ENCODE results near the gene PLCZ1.
"Not testable (repeated sequence)": the region's sequence is repeated elsewhere in the genome, so short reads cannot be mapped to it uniquely, and the experiment has no call there.

PLCZ1 gene

DNA sequence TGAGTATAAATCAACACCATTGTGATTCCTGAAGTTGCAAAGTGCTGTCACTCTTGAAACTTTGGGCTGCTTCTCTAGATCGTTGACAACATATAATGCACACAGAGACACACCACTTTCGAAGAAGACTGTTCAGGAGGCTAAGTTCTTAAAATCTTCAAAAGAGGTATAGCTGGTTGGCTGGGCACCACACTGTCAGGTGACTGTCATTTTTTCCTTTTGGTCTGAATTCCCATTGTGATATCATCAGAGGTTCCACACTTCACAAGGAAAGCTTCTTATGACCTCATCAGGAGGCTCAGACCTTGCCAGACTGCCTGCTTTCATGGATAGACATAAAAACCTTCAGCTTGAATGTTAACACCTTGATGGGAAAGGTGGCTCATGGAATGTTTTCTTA, at the start of gene PLCZ1, which contains the start of gene CAPZA3:
TSS of gene PLCZ1 (minus strand) at position 194 of the 400 bp plus-strand sequence. CDS start 641 bp downstream, outside the sequence.
TSS of gene CAPZA3 (plus strand) at position 301 of the 400 bp plus-strand sequence. CDS start 150 bp downstream, outside the sequence.
- no peak for DNase-seq (ENCODE audit: low spot score)

DNA sequence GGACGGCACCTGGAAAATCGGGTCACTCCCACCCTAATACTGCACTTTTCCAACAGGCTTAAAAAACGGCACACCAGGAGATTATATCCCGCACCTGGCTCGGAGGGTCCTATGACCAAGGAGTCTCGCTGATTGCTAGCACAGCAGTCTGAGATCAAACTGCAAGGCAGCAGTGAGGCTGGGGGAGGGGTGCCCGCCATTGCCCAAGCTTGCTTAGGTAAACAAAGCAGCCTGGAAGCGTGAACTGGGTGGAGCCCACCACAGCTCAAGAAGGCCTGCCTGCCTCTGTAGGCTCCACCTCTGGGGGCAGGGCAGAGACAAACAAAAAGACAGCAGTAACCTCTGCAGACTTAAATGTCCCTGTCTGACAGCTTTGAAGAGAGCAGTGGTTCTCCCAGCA, 47.7 kb upstream of the PLCZ1 start:
- not testable (repeated sequence) for DNase-seq (ENCODE audit: low spot score)

DNA sequence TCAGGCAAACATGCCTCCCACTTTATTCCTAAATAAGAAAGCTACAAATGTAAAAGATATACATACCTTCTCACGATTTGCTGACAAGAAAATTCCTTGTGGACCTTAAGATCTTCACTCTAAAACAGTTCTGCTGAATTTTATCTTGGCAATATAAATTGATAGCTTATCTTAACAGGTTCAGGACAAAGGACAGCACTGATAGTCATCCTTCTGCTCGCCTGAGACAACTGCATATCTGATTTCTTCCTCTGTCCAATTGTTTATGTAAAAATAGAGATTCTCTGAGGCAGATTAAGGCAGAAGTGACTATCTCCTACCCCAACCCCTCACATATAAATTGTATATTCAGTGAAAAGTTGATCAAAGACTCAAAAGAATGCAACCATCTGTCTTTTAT, 45.0 kb upstream of the PLCZ1 start:
- DNase-seq (ENCODE audit: low spot score): no peak

GRCh38 chr12:18766479-18766878, 28.7 kb upstream of the PLCZ1 start:
- not testable (repeated sequence) for DNase-seq (ENCODE audit: low spot score)

DNA sequence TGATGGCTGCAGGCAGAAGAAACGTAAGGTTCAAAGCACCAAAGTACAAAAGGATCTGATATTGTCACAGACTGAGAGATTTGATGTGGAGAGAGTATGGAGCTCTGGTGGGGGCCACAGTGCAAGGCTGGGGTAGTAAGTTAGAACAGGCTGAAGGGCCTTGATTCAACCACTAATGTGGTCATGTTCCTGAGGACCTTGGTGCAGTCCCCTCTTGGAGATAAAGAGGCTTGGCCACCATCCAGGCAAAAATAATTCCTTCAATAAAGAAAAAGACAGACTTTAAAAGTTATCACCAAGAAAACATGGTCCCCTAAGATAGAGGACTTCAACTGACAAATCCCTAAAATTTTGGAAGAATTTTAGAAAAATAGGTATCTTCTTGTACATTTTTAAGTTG, 17.5 kb upstream of the PLCZ1 start:
- no peak for DNase-seq (ENCODE audit: low spot score)

- no peak for DNase-seq (ENCODE audit: low spot score)
Measured at GRCh38 chr12:18754124-18754707, 16.4 kb upstream of the PLCZ1 start.

DNA sequence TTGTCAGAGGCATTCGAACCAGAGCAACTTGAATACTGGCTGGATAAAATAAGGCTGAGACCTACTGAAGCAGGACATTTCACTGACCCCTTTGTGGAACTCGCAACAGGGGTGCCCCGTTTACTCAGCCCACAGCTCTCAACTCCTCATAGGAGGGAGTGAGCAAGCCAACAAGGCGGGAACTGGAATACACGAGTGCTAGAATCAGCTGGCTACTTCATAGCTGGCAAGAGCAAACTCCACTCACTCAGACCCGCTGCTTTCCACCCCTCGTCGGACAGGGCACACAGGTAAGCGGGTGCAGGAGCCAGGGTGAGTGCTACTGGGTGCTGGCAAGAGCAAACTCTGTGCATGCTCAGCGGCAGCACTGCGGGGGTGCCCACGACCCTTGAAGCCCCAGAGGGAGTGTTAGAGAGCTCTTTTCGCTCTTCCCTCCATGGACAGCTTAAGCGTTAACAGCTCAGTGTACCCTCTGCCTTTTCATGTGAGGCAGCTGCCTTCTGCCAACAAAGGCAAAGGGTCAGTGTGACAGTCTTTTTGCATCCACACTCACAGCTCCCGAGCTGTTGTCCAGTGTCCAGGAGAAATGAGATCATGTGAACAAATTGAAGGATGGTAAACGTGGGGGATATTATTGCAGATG, 15.8 kb upstream of the PLCZ1 start:
- DNase-seq (ENCODE audit: low spot score): peak; percentile 7

DNA sequence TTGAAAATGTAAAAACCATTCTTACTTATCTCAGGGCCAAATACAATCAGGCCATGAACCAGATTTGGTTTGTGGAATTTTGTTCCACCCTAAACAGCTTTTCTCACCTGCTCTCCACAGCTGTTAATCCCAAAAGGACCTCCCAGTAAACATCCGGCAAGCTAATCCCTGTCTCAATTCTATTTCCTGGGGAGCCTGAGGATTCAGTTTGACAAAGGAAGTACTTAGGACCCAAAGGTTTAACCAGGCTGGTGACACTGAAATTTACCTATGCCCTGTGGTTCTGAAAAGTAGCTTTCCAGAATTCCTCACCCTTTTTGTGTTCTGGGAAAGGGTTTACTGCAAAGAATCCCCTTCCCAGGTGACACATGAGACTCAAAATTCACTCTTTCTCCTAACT, 15.1 kb upstream of the PLCZ1 start:
- no peak for DNase-seq (ENCODE audit: low spot score)

- DNase-seq (ENCODE audit: low spot score): peak; percentile 18
Measured at GRCh38 chr12:18752280-18752920, 14.6 kb upstream of the PLCZ1 start.

DNA sequence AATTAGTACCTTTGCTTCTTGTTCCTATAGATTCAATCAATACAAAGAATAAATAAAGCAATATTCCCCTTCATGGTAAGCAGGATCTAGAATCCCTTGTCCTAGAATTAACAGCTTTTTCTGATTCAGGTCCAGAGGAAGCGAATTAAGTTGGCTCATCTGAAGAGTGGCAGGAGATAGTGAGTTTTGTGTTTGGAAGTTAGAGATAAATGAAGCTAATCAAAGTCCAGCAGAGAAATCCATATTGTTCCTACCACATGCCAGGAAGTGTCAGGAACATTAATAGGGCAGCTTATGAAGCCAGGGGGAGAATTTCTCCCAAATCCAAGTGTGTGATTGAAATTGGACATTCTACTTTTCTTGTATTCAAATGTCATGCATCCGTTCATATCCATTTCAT, 14.1 kb upstream of the PLCZ1 start:
- DNase-seq (ENCODE audit: low spot score): no peak

DNA sequence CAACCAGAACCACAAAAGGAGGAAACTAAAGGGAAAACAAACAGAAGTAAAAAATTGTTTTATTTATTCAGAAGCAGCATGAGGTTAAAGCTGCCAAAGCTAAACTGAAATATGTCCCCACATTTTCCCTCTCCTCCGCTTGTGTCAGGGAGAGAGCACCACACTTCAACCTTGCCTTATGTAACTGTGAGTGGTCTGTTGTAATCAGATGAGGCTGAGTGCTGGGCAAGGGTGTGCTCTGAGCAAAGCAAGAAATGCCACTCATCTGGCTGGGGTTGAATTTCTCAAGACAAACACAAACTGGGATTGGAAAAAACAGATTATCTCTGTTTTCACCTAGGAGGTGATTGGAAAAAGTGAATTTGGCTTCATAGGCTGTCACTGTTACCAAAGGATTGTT, 12.3 kb upstream of the PLCZ1 start:
- peak; percentile 5 for DNase-seq (ENCODE audit: low spot score)

DNA sequence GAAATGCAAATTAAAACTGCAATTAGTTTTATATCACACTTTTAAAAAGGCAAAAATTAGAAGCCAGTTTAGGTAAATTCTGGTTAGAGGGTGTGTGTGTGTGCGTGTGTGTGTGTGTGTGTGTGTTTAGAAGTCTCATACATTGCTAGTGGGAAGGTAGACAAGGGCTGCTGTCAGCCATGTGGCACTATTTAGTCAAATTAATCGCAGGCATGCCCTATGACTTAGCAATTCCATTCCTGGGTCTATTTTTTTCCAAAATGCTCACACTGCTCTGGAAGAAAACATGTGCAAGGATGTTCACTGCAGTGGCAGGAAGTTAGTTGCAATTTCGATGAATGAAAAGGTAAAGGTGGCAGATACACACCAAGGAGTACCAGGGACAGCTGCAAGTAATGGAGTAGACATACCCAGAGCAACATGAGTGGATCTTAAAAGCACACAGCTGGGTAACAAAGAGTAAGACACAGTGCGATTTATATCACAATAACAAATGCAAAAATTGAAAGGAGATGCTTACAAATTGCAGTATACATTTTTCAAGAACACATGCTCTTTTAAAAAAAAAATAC, 11.7 kb upstream of the PLCZ1 start:
- no peak for DNase-seq (ENCODE audit: low spot score)

DNA sequence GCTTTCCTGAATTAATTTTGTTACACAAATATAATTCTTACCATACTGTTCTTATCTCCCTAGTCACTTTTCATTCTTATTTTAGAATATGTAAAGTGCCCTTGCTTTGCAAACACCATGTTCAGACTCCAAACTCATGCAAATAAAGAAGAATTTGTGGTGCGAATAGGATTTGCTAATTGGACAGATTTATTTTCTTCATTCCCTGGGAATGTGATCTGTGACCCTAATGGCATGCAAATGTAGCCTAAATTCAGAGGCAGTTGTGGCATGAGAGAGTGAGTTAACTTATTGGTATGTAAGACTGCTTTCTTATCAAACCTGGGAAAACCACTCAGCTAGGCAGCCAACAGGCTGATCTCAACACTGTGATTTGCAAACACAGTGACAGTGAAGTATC, 10.1 kb upstream of the PLCZ1 start:
- peak; percentile 62 for DNase-seq (ENCODE audit: low spot score)

GRCh38 chr12:18731156-18731555, 6.7 kb downstream of the PLCZ1 start:
- DNase-seq (ENCODE audit: low spot score): no peak

DNA sequence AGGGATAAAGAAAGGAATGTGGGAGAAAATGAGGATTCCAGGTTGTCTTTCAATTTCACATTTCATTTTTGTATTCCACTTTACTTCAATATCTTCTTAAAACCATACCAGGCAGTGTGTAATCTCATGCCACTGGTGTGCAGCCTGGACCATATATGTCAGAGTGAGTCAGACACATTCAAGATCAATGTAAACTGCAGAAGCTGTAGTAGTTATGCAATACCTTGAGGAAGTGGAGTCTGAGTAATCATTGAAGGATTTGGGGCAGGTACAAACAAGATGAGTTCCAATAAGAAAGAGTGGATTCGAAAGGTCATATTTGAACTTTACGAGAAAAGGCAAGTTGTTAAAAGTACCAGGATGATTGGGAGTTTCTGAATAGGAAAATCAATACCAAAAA, 14.1 kb downstream of the PLCZ1 start:
- DNase-seq (ENCODE audit: low spot score): peak; percentile 18

DNA sequence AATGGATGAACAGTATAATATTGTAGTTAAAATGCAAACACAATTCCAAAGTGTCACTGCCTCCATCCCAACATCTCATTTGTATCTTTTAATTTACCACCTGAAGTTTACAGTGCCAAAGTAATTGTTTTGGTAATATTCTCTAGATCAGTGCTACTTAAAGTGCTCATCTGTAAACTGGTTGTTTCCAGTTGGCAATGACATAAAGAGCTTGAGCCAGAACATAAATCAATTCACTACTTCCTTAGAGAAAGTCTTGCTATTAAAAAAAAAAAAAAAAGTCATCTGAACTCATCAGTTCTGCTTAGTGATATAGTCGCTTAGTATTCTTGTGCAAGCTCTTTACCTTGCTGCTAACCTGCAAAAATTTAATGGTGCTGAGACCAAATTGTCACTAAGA, 16.4 kb downstream of the PLCZ1 start:
- no peak for DNase-seq (ENCODE audit: low spot score)

DNA sequence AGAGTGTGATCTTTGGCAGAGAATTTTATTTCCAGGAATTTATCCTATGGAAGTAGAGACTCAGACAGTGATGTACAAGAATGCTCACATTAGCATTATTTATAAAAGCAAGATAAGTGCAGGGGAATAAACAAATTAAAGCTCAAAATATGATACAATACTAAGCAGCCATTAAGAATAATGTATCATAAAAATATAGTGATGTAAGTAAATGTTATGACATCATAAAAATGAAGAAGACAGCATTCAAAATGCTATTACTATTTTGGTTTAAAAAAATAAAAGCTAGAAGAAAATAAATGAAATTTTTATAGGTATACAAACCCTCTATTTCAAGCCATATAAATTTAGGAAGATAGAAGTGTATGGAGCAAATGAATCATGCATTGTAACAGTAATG, 17.1 kb downstream of the PLCZ1 start:
- DNase-seq (ENCODE audit: low spot score): no peak

DNA sequence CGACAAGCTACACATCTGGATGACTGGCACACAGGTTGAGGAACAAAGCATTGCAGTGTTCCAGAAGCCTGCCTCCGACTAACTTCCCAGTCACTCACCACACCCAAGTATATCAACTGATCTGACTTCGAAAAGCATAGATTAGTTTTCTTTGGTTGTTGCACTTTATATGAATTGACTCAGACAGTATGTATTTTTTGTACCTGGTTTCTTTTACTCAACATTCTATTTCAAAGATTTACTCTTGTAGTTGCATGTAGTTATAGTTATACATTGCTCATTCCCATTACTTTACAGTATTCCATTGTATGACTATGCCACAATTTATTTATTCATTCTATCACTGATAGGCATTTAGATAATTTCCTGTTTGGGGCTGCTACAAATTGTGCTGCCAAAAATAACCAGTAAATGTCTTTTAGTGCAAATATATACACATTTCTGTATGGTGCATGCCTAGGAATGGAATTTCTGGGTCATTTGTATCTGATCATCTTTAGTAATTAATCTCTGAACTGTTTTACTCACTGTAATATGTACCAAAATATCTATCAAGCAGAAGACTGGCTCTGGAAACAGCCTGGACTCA, 17.8 kb downstream of the PLCZ1 start:
- no peak for DNase-seq (ENCODE audit: low spot score)

- no peak for DNase-seq (ENCODE audit: low spot score)
Measured at GRCh38 chr12:18718462-18718861, 19.4 kb downstream of the PLCZ1 start.

- no peak for DNase-seq (ENCODE audit: low spot score)
Measured at GRCh38 chr12:18716236-18716635, 21.6 kb downstream of the PLCZ1 start.

DNA sequence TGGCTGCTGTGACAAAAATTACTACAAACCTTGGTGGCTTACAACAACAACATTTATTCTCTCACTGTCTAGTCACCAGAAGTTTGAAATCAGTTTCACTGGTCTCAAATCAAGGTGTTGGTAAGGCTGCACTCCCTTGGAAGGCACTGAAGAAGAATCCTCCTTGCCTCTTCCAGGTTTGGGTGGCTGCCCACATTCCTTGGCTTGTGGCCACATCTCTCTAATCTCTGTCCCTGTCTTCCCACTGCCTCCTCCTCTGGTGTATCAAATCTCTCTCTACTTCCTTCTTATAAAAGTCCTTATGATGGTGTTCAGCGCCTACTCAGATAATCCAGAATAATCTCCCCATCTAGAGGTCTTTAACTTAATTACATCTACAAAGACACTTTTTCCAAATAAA, 31.0 kb downstream of the PLCZ1 start:
- no peak for DNase-seq (ENCODE audit: low spot score)

GRCh38 chr12:18703911-18704310, 33.9 kb downstream of the PLCZ1 start:
- DNase-seq (ENCODE audit: low spot score): no peak

GRCh38 chr12:18703321-18703720, 34.5 kb downstream of the PLCZ1 start:
- DNase-seq (ENCODE audit: low spot score): no peak
